OCI-M2 (cell line): Measurements from ENCODE around the gene ESPN.

Experiments
- DNase-seq: peaks from one replicate; lab custom pipeline; 2025; ENCODE audit not compliant: unreplicated experiment; lab: John Stamatoyannopoulos, UW

The ESPN gene

GRCh38 chr1:6409053-6409452 lies 15.5 kb upstream of the ESPN start:
- no peak for DNase-seq

GRCh38 chr1:6409733-6410132 lies 14.8 kb upstream of the ESPN start:
- DNase-seq, result no peak

GRCh38 chr1:6410248-6410893 lies 14.2 kb upstream of the ESPN start:
- no peak for DNase-seq

GRCh38 chr1:6412896-6413295 lies 11.7 kb upstream of the ESPN start:
- no peak for DNase-seq

- no peak for DNase-seq
These were observed 10.1 kb upstream of the ESPN start for GRCh38 chr1:6414443-6414844.

- no peak for DNase-seq
These were observed 9.5 kb upstream of the ESPN start for GRCh38 chr1:6414881-6415626.

- no peak for DNase-seq
These were observed 8.3 kb upstream of the ESPN start for GRCh38 chr1:6416295-6416656.

GRCh38 chr1:6416906-6417305 lies 7.7 kb upstream of the ESPN start:
- DNase-seq, result no peak

GRCh38 chr1:6417961-6418667 lies 6.5 kb upstream of the ESPN start:
- no peak for DNase-seq

GRCh38 chr1:6418668-6419396 lies 5.7 kb upstream of the ESPN start:
- DNase-seq, result no peak

- DNase-seq, result no peak
These were observed 5.2 kb upstream of the ESPN start for GRCh38 chr1:6419397-6419803.

GRCh38 chr1:6419804-6420453 lies 4.6 kb upstream of the ESPN start, which contains the start of gene HES2:
Gene HES2, minus strand, starts transcription at chr1:6419919. Its CDS starts 99 bp downstream, at chr1:6419820.
- no peak for DNase-seq

- DNase-seq, result no peak
These were observed 4.0 kb upstream of the ESPN start for GRCh38 chr1:6420454-6421042.

- DNase-seq, result no peak
These were observed 3.3 kb upstream of the ESPN start for GRCh38 chr1:6421266-6421665.

- no peak for DNase-seq
These were observed 1.1 kb upstream of the ESPN start for GRCh38 chr1:6423321-6423999.

- no peak for DNase-seq
These were observed 493 bp upstream of the ESPN start for GRCh38 chr1:6424000-6424565.

- DNase-seq, result no peak
These were observed 1.1 kb downstream of the ESPN start for GRCh38 chr1:6425658-6426057.

- no peak for DNase-seq
These were observed 1.8 kb downstream of the ESPN start for GRCh38 chr1:6426277-6426971.

GRCh38 chr1:6426972-6427350 lies 2.4 kb downstream of the ESPN start:
- DNase-seq, result no peak
